ENCODE results near the gene AFMID. TPM values are rescaled to one million over a fixed set of nuclear protein-coding genes. Genes with fewer than 3 reads are reported as not detected.

The AFMID gene
- total RNA-seq, 6 donors from 2014 or later: 30.5 to 265 (median 44.2) TPM

DNA sequence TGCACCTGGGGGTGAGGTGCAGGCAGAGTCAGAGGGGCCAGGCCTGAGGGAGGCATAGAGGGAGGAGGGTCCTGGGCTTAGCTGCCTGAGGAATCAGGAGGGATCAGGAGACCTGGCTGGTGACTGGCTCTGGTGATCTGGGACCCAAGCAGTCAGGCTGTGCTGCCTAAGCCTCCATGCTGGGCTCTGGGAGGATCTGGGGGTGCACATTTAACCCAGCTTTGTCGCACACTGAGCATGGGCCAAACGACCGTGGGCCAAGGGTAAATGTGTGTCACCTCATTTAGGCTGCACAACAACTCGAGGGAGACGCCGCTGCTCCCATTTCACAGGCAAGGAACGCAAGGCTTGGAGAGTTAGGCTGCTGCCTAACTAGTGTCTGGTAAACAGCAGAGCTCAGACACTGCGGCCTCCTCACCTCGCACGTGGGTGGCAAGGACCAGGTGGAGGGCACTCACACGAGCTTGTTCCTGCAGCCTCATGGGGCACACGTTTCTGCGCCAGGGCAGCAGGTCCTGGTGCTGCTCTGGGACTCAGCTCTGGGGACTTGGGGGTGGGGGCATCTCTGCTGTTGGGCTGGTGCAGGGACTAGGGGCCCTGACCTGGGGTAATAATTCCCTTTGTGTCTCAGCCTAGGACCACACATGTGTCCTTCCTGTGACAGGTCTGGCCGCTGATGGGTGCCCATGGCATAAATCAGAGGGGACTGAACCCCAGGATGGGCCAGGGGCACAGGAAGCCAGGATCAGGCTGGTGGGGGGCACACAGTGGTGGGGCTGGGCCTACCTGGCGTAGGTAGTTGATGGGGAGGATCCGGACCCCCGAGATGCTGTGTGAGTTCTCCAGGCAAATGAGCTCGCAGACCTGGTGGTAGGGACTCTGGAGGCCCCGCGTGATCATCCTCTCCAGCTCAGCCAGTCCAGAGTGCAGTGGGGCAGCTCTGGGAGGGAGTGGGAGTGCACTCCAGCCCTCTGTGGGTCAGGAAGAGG is 63.0 kb downstream of the AFMID start:
- H3K4me1 ChIP-seq: peaks cover 25 to 44% (median 28%) of the 10 kb centered on the region in 4 donors
- H3K36me3 ChIP-seq: no peaks in the 10 kb centered on the region
- TF ChIP-seq POLR2AphosphoS5 (IDR thresholded peaks at IDR 0.05) (no peak), POLR2A (IDR thresholded peaks at IDR 0.05) (no peak), EP300 (IDR thresholded peaks at IDR 0.05) (no peak), CTCF (IDR thresholded peaks at IDR 0.05) (no peak)
- H3K27me3 ChIP-seq: no peaks in the 10 kb centered on the region
- H3K27ac ChIP-seq: peak overlapping the region in 2 of 4 donors; percentile 71 to 88
- no peaks in the 10 kb centered on the region for H3K9me3 ChIP-seq
- H3K4me3 ChIP-seq: peak overlapping the region in 1 of 4 donors; percentile 1
- DNase-seq: no peak
- no peak for ATAC-seq (ENCODE audit: low FRiP score in 2 of 2)
- WGBS, 2 donors: 70 to 71% methylated on average over 5 to 18 of the region's 20 CpGs

- H3K4me1 ChIP-seq: peaks cover 34 to 52% (median 35%) of the 10 kb centered on the region in 4 donors
- 38% methylated on average over 10 to 21 of the region's 27 CpGs for WGBS, 2 donors
These were observed 64.0 kb downstream of the AFMID start for GRCh38 chr17:78250891-78251772.

DNA sequence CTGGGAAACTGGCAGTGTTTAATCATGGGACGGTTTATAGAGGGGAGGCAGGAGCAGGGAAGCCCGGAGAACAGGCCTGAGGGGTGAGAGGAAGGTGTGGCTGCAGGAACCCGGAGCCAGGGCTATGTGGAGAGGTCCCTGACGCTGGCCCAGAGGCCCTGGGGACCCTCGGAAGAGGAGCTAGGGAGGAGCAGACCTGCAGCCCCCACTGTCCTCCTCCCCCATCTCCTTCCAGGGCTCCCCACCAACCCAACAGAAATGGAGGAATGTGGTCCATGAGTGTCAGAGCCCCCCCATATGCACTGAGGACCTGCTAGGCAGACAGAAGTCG is 64.6 kb downstream of the AFMID start:
- ATAC-seq (ENCODE audit: low FRiP score in 2 of 2) (no peak), DNase-seq (no peak)
- Histone ChIP-seq H3K36me3 (no peaks in the 10 kb centered on the region), H3K27me3 (no peaks in the 10 kb centered on the region), H3K27ac (peak overlapping the region in 1 of 4 donors; percentile 71), H3K9me3 (no peaks in the 10 kb centered on the region), H3K4me3 (no peak overlapping the region), H3K4me1 (peaks cover 40 to 58% (median 41%) of the 10 kb centered on the region in 4 donors)
- 59 to 66% methylated on average over 6 of the region's 6 CpGs for WGBS, 2 donors
- TF ChIP-seq EP300 (IDR thresholded peaks at IDR 0.05) (no peak), POLR2AphosphoS5 (IDR thresholded peaks at IDR 0.05) (no peak), CTCF (IDR thresholded peaks at IDR 0.05) (no peak), POLR2A (IDR thresholded peaks at IDR 0.05) (no peak)

More at GRCh38 chr17:78250891-78251772, 64.0 kb downstream of the AFMID start:
- Histone ChIP-seq H3K9me3 (no peaks in the 10 kb centered on the region), H3K27ac (peak overlapping the region in 3 of 4 donors; percentile 33 to 88 (median 71)), H3K36me3 (no peaks in the 10 kb centered on the region), H3K27me3 (no peaks in the 10 kb centered on the region), H3K4me3 (peak overlapping the region in 1 of 4 donors; percentile 1)
- peak; percentile 90 to 92 for ATAC-seq (ENCODE audit: low FRiP score in 2 of 2)
- TF ChIP-seq POLR2AphosphoS5 (IDR thresholded peaks at IDR 0.05): peak in 1 of 2 donors; percentile 67
- no peak for TF ChIP-seq POLR2A (IDR thresholded peaks at IDR 0.05)
- peak; percentile 99 to 100 (median 99) for TF ChIP-seq CTCF (IDR thresholded peaks at IDR 0.05)
- peak; percentile 93 to 95 for DNase-seq

DNA sequence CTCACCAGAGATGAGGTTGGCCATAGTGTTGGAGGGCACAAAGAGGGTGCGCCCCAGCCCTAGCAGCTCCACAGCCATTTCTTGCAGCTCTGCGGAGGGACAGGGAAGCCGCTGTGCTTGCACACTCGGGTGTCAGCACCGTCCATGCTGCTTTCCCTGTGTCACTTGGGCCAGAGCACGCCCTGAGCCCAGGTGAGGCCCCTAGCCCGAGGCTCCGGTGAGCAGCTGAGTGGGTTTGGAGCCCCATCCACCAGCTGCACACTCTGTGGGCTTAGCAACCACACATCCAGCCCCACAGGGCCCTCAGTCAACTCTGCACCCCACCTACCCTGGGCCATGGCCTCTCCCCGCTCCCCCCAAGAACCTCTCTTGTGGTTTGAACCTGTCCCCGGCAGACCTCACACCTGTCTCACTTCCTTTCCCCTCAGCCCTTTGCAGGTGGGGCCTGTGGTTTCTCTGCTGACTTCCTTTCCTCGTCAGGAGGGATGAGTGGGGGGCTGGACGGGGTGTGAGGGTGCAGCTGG is 65.0 kb downstream of the AFMID start:
- Histone ChIP-seq H3K4me3 (no peak overlapping the region), H3K9me3 (no peaks in the 10 kb centered on the region), H3K27me3 (no peaks in the 10 kb centered on the region), H3K27ac (peak overlapping the region in 2 of 4 donors; percentile 42 to 71), H3K36me3 (no peaks in the 10 kb centered on the region), H3K4me1 (peaks cover 44 to 62% (median 45%) of the 10 kb centered on the region in 4 donors)
- no peak for TF ChIP-seq EP300 (IDR thresholded peaks at IDR 0.05)
- TF ChIP-seq POLR2AphosphoS5 (IDR thresholded peaks at IDR 0.05): no peak
- no peak for TF ChIP-seq CTCF (IDR thresholded peaks at IDR 0.05)
- no peak for TF ChIP-seq POLR2A (IDR thresholded peaks at IDR 0.05)
- ATAC-seq (ENCODE audit: low FRiP score in 2 of 2) (no peak), DNase-seq (peak in 1 of 2 donors; percentile 62)
- 45 to 67% methylated on average over 4 to 12 of the region's 12 CpGs for WGBS, 2 donors

All from upper lobe of left lung (tissue), 6 donors.